Vagina (tissue), 2 donors: ENCODE results near the gene SHFL.

ENCODE experiments used
- POLR2AphosphoS5 ChIP-seq, 2 donors: sonication (generic); formaldehyde crosslinking; IDR thresholded peaks; one replicate each; pipeline ENCODE4 v1.9.0; 2017; ENCODE audit warnings: antibody characterized with exemption in 2 of 2, mild to moderate bottlenecking in 2 of 2, low read depth in 1 of 2; ENCODE audit not compliant: insufficient read depth in 1 of 2
- TF ChIP-seq, protein P1 (sequence below), 3 experiments: fragments of 450-650 bp in 2 of 3; fragments of 200-600 bp in 1 of 3; sonication (generic) in 1 of 3; IDR thresholded peaks; one replicate each; pipeline ENCODE4 v1.5.1; 2017 to 2019; ENCODE audit warnings: antibody characterized with exemption in 3 of 3, mild to moderate bottlenecking in 2 of 3, moderate library complexity in 2 of 3

DNA sequence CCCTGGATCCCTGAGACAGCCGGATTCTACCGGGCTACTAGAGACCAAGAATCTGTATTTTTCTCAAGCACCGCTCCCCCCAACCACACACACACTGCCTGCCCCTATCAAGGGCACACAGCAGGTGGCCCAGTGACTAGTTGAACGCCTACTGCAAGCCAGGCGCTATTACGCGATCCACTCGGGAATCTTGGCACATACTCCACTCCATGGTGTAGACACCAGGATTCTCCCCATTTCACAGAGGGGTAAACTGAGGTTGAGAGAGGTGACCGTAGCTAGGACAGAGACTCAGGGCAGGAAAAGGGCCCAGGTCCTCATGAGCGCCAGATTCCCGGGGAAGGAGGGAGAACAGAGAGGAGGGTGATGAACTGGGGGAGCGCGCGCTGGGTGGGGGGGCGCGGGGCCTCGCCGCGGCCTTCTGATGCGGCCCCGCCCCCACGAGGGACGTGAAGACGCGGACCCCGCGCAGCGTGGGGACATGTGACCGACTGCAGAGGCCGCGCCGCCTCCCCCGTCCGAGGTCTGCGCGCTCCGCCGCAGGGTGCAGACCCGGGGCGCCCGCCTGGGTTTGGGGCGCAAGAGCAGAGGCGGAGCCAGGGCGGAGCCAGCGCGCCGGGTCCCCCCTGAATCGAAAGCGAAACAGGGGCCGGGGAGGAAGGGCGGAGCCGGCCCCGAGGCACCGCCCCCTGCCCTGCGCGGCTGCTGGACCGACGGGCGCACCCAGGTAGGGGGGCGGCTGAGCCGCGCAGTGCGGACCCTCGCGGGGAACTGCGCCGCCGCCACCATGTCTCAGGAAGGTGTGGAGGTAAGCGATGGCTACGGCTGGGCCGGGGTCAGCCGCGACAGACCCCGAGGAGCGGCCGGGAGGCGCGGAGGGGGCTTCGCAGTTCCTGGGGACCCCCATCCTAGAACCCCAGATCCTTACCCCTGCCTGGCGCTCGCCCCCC is at the start of gene SHFL:
- TF ChIP-seq POLR2AphosphoS5 (IDR thresholded peaks at IDR 0.05; ENCODE audit: insufficient read depth in 1 of 2, low read depth in 1 of 2), result peak in 1 of 2 donors; percentile 68
- TF ChIP-seq, protein P1, sequence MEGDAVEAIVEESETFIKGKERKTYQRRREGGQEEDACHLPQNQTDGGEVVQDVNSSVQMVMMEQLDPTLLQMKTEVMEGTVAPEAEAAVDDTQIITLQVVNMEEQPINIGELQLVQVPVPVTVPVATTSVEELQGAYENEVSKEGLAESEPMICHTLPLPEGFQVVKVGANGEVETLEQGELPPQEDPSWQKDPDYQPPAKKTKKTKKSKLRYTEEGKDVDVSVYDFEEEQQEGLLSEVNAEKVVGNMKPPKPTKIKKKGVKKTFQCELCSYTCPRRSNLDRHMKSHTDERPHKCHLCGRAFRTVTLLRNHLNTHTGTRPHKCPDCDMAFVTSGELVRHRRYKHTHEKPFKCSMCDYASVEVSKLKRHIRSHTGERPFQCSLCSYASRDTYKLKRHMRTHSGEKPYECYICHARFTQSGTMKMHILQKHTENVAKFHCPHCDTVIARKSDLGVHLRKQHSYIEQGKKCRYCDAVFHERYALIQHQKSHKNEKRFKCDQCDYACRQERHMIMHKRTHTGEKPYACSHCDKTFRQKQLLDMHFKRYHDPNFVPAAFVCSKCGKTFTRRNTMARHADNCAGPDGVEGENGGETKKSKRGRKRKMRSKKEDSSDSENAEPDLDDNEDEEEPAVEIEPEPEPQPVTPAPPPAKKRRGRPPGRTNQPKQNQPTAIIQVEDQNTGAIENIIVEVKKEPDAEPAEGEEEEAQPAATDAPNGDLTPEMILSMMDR (IDR thresholded peaks at IDR 0.05), result peak in 1 of 3 experiments; percentile 16
